ENCODE measurements around the gene BCCIP.

The BCCIP gene

DNA sequence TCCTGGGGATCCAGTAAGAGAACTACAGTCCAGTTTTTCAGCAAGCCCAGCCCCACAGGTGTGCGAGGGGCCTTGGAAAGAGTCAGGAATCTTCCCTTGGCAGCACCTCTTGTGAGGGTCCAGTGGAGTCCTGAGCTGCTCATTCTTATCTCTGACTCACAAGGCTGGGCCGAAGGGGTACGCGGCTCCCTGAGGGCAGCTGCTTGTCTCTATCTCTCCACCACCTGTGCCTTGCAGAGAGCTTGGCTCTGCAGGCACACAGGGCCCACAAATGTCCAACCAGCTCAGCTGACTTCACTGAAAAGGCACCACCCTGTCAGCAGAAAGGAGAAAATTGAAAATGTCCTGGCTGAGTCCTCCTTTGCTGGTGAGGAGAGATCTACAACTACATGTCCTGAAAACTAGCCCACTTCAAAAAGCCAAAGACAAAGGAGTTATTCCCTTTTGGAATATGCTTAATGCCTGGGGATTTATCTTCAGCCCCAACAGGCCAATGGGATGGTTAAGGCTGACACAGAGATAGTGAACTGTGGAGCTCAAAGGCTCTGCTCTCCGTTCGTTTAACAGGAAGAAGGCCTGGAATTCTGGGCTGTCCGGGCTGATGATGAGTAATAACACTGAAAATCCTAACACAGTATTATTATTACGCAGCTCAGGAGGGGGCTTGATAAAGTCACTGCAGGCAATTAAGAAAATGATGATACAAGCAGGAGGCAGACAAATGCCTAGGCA, 23.7 kb upstream of the BCCIP start:
- no peak for TF ChIP-seq ZFX (IDR thresholded peaks at IDR 0.05)
- TF ChIP-seq, protein P1, sequence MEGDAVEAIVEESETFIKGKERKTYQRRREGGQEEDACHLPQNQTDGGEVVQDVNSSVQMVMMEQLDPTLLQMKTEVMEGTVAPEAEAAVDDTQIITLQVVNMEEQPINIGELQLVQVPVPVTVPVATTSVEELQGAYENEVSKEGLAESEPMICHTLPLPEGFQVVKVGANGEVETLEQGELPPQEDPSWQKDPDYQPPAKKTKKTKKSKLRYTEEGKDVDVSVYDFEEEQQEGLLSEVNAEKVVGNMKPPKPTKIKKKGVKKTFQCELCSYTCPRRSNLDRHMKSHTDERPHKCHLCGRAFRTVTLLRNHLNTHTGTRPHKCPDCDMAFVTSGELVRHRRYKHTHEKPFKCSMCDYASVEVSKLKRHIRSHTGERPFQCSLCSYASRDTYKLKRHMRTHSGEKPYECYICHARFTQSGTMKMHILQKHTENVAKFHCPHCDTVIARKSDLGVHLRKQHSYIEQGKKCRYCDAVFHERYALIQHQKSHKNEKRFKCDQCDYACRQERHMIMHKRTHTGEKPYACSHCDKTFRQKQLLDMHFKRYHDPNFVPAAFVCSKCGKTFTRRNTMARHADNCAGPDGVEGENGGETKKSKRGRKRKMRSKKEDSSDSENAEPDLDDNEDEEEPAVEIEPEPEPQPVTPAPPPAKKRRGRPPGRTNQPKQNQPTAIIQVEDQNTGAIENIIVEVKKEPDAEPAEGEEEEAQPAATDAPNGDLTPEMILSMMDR (conservative IDR thresholded peaks at IDR 0.05), result no peak
- H3K27ac ChIP-seq, result no peak overlapping the region

DNA sequence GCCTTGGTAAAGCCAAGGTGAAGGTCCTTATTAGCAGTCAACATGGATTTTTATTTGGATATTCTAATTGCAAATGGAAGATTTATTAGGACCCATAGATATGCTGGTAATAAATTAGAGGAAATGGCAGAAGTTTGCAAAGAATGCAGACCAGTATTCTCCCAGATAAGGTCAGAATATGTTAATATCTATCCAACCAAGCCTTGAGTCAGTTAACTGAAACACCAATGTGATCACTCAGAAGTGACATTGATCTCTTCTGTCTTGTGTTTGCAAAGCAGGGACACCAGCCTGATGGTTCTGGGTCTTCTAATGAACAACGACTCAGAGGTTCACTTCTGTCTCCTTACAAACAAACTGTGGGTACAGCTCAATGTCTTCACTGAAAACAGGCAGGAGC, 21.8 kb upstream of the BCCIP start:
- TF ChIP-seq ZFX (IDR thresholded peaks at IDR 0.05), result no peak
- TF ChIP-seq, protein P1 (conservative IDR thresholded peaks at IDR 0.05), result no peak
- H3K27ac ChIP-seq, result no peak overlapping the region

DNA sequence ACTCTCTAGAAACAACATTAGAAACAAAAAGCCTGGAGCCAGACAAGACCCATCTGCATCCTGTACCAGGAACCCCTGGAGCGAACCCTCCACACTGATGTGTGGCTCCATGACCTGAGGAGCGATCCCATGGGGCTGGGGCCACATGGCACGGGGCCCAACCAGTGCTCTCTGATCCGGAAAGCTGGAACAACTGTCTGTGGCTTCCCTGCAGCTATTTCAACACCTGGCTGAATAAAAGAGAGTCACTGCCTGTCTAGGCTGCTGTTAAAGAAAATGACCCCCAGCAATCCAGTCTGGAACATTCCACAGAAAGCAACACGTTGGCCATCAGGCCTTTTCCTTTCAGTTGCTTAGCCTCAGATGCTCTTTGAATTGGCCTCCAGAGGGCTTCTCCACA, 21.2 kb upstream of the BCCIP start:
- no peak overlapping the region for H3K27ac ChIP-seq

DNA sequence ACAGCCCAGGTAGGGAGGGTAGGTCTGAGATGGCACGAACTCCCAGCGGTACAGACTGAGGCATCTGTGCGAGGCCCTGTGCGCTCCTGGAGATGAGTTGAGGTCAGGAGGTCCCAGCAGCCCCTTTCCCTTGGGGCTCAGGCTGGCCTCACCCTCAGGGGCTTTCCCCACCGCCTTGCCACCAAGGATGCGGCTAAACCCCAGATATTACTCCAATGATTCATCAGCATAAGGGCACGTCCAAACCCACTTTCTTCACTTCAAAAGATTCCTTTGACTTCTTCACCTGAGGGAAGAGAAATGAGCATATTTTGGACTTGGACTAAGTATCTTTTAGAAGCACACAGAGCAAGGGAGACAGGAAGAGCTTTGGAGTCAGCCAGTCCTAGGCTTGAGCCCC, 20.6 kb upstream of the BCCIP start:
- TF ChIP-seq, protein P1 (conservative IDR thresholded peaks at IDR 0.05), result no peak
- no peak for TF ChIP-seq ZFX (IDR thresholded peaks at IDR 0.05)
- no peak overlapping the region for H3K27ac ChIP-seq

More for the DNA sequence above, 21.2 kb upstream of the BCCIP start:
- TF ChIP-seq, protein P1 (conservative IDR thresholded peaks at IDR 0.05), result no peak
- TF ChIP-seq ZFX (IDR thresholded peaks at IDR 0.05), result no peak

DNA sequence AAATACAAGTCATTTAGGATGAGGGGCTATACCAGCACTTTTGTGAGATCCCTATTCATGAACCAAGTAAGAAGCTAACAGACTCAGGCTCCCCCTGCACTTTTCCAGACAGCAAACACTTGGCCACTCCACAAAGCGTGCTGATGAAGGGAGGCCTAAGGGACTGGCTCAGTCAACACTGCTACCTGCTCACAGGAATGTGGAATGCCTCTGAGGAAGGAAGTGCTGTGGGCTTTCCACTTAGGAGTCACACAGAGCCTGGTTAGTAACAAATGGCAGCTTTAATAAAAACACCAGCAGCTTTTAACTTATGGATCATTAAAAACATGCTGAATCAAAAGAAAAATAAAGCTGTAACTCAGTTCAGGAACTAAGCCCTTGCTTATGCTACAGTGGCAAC, 15.3 kb upstream of the BCCIP start:
- no peak overlapping the region for H3K27ac ChIP-seq
- no peak for TF ChIP-seq ZFX (IDR thresholded peaks at IDR 0.05)
- TF ChIP-seq, protein P1 (conservative IDR thresholded peaks at IDR 0.05), result no peak

DNA sequence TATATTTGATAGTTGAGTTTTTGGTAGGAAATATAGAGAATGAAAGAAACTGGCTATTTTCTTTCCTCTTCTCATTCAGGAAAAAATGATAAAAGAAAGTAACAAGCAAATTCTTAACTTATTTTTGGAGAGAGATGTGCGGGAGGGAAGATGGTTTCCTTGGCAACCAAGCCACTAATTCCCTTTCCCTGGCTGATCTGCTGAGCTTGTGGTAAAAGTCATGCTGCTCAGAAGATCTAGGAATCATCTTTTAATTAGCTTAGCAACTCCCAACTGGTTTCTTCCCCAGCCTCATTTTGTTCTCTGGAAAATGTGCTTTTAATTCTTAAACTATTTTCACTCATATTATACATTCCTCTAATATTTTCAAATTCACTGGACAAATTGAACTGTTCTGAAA, 12.1 kb upstream of the BCCIP start:
- TF ChIP-seq ZFX (IDR thresholded peaks at IDR 0.05), result no peak
- TF ChIP-seq, protein P1 (conservative IDR thresholded peaks at IDR 0.05), result no peak

DNA sequence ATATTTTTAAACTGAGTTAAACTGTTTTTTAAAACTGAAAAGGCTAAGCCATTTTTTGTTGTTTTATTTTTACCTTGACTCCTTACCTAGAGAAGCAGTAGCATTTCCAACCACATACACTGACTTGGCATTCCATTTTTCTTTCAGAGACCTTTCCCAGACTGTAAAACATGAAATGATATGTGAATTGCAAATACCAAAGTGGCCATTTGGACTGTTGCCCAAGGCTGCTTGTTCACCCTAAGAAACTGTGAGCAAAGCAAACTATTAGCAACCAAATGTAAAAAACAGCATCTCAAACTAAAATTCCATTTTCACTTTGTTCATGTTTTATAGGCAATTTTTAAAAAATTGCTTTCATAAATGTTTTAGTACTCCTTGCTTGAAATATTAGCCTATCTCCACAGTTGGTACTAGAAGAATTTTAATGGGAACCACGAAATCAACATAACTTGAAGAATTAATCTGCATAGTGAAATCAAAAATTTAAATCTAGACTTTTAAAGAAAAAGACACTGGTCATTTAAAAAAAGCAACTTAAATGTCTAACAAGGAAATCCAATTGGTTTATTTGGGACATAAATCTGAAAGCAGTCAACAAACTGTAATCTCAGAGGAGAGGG, 11.1 kb upstream of the BCCIP start:
- TF ChIP-seq, protein P1 (conservative IDR thresholded peaks at IDR 0.05), result no peak
- TF ChIP-seq ZFX (IDR thresholded peaks at IDR 0.05), result no peak
- no peak overlapping the region for H3K27ac ChIP-seq

More for the DNA sequence above, 12.1 kb upstream of the BCCIP start:
- no peak overlapping the region for H3K27ac ChIP-seq
